GM23338 (cell line): Measurements from ENCODE around the gene DPH6. TPM values are rescaled to one million over a fixed set of nuclear protein-coding genes. Genes with fewer than 3 reads are reported as not detected.

Experiments used
- ATAC-seq: fragments of 200-7000 bp; cut with Tn5 transposase; 3 replicates; pipeline ENCODE4 v1.9.1; 2020
- DNase-seq: peaks from one replicate; pipeline ENCODE4 v3.0.0-alpha.2; 2015; ENCODE audit warnings: low spot score
- H2AFZ ChIP-seq: fragments of 200-600 bp; sonication (generic); 2 replicates; pipeline ENCODE4 v1.8.0; 2016; ENCODE audit warnings: antibody characterized with exemption, mild to moderate bottlenecking, moderate library complexity
- H3F3A ChIP-seq: fragments of 200-600 bp; sonication (generic); replicated peaks from 2 replicates; pipeline ENCODE4 v1.8.0; 2017; ENCODE audit warnings: antibody characterized with exemption, mixed run types, low read depth
- H3K27ac ChIP-seq: fragments of 200-600 bp; sonication (generic); 2 replicates; pipeline ENCODE4 v1.6.1; 2016; ENCODE audit warnings: low read depth
- H3K27me3 ChIP-seq: fragments of 200-600 bp; sonication (generic); 2 replicates; pipeline ENCODE4 v1.8.0; 2016; ENCODE audit warnings: mild to moderate bottlenecking, mixed run types, moderate library complexity; ENCODE audit not compliant: insufficient read depth
- H3K36me3 ChIP-seq: fragments of 200-600 bp; sonication (generic); 2 replicates; pipeline ENCODE4 v1.8.0; 2016; ENCODE audit warnings: mild to moderate bottlenecking; ENCODE audit not compliant: insufficient read depth
- H3K4me1 ChIP-seq: fragments of 200-600 bp; sonication (generic); 2 replicates; pipeline ENCODE4 v1.8.0; 2016; ENCODE audit warnings: mild to moderate bottlenecking, moderate library complexity; ENCODE audit not compliant: insufficient read depth
- H3K4me2 ChIP-seq: fragments of 200-600 bp; sonication (generic); 2 replicates; pipeline ENCODE4 v1.7.1; 2017; ENCODE audit warnings: mixed run types
- H3K4me3 ChIP-seq: fragments of 200-600 bp; sonication (generic); 2 replicates; pipeline ENCODE4 v1.6.1; 2016; ENCODE audit warnings: mixed run types
- H3K79me2 ChIP-seq: fragments of 200-600 bp; sonication (generic); replicated peaks from 2 replicates; pipeline ENCODE4 v1.8.0; 2017; ENCODE audit warnings: mild to moderate bottlenecking; ENCODE audit not compliant: insufficient read depth
- H3K9me2 ChIP-seq: fragments of 200-600 bp; sonication (generic); 2 replicates; pipeline ENCODE4 v1.8.0; 2017; ENCODE audit not compliant: insufficient read depth
- H4K20me1 ChIP-seq: fragments of 200-600 bp; sonication (generic); replicated peaks from 2 replicates; pipeline ENCODE4 v1.8.0; 2017; ENCODE audit warnings: mild to moderate bottlenecking; ENCODE audit not compliant: insufficient read depth
- H3K27ac Mint-ChIP-seq: 2 replicates; pipeline ENCODE4 v1.8.0; 2020; ENCODE audit warnings: inconsistent platforms, mild to moderate bottlenecking, moderate library complexity, mixed read lengths
- H3K27me3 Mint-ChIP-seq: 3 replicates; pipeline ENCODE4 v1.8.0; 2022; ENCODE audit warnings: low read depth, mild to moderate bottlenecking, moderate library complexity, mixed read lengths, inconsistent platforms; ENCODE audit not compliant: insufficient read depth, poor library complexity
- H3K36me3 Mint-ChIP-seq: 3 replicates; pipeline ENCODE4 v1.8.0; 2021; ENCODE audit warnings: low read depth, mild to moderate bottlenecking, inconsistent platforms, moderate library complexity, mixed read lengths
- H3K4me1 Mint-ChIP-seq: 3 replicates; pipeline ENCODE4 v1.8.0; 2020; ENCODE audit warnings: mild to moderate bottlenecking, inconsistent platforms, mixed read lengths
- H3K4me3 Mint-ChIP-seq: 3 replicates; pipeline ENCODE4 v1.8.0; 2021; ENCODE audit warnings: moderate library complexity, mild to moderate bottlenecking, inconsistent platforms, mixed read lengths
- H3K9me3 Mint-ChIP-seq: 3 replicates; pipeline ENCODE4 v1.8.0; 2020; ENCODE audit warnings: moderate library complexity, mild to moderate bottlenecking, inconsistent platforms, mixed read lengths
- EZH2 ChIP-seq: fragments of 200-600 bp; sonication (generic); IDR thresholded peaks from one replicate; pipeline ENCODE4 v1.8.0; 2017; ENCODE audit warnings: antibody characterized with exemption, mild to moderate bottlenecking, low read depth; ENCODE audit not compliant: unreplicated experiment
- EZH2phosphoT487 ChIP-seq: fragments of 200-600 bp; sonication (generic); IDR thresholded peaks from one replicate; pipeline ENCODE4 v1.8.1; 2018; ENCODE audit warnings: antibody characterized with exemption; ENCODE audit not compliant: unreplicated experiment
- JUNB ChIP-seq: IDR thresholded peaks from one replicate; pipeline ENCODE4 v1.6.1; 2016; ENCODE audit warnings: antibody characterized with exemption; ENCODE audit not compliant: unreplicated experiment
- POLR2AphosphoS5 ChIP-seq: IDR thresholded peaks from 2 replicates; pipeline ENCODE4 v1.6.1; 2016; ENCODE audit warnings: antibody characterized with exemption, low read depth
- polyA plus RNA-seq: library from polyadenylated mRNA; unstranded; fragments of >200 nt; fragmentation: Nextera tagmentation; extraction: Ambion mirVana; gene quantifications from 2 replicates; pipeline ENCODE4 v1.2.1, GENCODE V29; 2016
- total RNA-seq: library from RNA; depleted of rRNA; stranded (reverse); fragments of >200 nt; shearing (Covaris generic); gene quantifications from 2 replicates; pipeline ENCODE4 v1.2.3, GENCODE V29; 2014
- TF ChIP-seq, protein P1 (sequence below): fragments of 250-450 bp; sonication (Bioruptor Pico); IDR thresholded peaks from 2 replicates; pipeline ENCODE4 v1.5.0; 2020; ENCODE audit warnings: mild to moderate bottlenecking, moderate library complexity
- TF ChIP-seq, protein P2 (sequence below): IDR thresholded peaks from 2 replicates; pipeline ENCODE4 v1.6.1; 2016; ENCODE audit warnings: antibody characterized with exemption

DPH6 gene
- total and polyA plus RNA-seq, 2 experiments from 2014 or later = 37.9 to 46.9 TPM

- TF ChIP-seq, protein P1, sequence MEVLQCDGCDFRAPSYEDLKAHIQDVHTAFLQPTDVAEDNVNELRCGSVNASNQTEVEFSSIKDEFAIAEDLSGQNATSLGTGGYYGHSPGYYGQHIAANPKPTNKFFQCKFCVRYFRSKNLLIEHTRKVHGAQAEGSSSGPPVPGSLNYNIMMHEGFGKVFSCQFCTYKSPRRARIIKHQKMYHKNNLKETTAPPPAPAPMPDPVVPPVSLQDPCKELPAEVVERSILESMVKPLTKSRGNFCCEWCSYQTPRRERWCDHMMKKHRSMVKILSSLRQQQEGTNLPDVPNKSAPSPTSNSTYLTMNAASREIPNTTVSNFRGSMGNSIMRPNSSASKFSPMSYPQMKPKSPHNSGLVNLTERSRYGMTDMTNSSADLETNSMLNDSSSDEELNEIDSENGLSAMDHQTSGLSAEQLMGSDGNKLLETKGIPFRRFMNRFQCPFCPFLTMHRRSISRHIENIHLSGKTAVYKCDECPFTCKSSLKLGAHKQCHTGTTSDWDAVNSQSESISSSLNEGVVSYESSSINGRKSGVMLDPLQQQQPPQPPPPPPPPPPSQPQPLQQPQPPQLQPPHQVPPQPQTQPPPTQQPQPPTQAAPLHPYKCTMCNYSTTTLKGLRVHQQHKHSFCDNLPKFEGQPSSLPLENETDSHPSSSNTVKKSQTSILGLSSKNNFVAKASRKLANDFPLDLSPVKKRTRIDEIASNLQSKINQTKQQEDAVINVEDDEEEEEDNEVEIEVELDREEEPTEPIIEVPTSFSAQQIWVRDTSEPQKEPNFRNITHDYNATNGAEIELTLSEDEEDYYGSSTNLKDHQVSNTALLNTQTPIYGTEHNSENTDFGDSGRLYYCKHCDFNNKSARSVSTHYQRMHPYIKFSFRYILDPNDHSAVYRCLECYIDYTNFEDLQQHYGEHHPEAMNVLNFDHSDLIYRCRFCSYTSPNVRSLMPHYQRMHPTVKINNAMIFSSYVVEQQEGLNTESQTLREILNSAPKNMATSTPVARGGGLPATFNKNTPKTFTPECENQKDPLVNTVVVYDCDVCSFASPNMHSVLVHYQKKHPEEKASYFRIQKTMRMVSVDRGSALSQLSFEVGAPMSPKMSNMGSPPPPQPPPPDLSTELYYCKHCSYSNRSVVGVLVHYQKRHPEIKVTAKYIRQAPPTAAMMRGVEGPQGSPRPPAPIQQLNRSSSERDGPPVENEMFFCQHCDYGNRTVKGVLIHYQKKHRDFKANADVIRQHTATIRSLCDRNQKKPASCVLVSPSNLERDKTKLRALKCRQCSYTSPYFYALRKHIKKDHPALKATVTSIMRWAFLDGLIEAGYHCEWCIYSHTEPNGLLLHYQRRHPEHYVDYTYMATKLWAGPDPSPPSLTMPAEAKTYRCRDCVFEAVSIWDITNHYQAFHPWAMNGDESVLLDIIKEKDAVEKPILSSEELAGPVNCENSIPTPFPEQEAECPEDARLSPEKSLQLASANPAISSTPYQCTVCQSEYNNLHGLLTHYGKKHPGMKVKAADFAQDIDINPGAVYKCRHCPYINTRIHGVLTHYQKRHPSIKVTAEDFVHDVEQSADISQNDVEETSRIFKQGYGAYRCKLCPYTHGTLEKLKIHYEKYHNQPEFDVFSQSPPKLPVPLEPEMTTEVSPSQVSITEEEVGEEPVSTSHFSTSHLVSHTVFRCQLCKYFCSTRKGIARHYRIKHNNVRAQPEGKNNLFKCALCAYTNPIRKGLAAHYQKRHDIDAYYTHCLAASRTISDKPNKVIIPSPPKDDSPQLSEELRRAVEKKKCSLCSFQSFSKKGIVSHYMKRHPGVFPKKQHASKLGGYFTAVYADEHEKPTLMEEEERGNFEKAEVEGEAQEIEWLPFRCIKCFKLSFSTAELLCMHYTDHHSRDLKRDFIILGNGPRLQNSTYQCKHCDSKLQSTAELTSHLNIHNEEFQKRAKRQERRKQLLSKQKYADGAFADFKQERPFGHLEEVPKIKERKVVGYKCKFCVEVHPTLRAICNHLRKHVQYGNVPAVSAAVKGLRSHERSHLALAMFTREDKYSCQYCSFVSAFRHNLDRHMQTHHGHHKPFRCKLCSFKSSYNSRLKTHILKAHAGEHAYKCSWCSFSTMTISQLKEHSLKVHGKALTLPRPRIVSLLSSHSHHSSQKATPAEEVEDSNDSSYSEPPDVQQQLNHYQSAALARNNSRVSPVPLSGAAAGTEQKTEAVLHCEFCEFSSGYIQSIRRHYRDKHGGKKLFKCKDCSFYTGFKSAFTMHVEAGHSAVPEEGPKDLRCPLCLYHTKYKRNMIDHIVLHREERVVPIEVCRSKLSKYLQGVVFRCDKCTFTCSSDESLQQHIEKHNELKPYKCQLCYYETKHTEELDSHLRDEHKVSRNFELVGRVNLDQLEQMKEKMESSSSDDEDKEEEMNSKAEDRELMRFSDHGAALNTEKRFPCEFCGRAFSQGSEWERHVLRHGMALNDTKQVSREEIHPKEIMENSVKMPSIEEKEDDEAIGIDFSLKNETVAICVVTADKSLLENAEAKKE (CRISPR knock-in tag) = no peak
- TF ChIP-seq, protein P2, sequence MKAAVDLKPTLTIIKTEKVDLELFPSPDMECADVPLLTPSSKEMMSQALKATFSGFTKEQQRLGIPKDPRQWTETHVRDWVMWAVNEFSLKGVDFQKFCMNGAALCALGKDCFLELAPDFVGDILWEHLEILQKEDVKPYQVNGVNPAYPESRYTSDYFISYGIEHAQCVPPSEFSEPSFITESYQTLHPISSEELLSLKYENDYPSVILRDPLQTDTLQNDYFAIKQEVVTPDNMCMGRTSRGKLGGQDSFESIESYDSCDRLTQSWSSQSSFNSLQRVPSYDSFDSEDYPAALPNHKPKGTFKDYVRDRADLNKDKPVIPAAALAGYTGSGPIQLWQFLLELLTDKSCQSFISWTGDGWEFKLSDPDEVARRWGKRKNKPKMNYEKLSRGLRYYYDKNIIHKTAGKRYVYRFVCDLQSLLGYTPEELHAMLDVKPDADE = no peak
Observed at GRCh38 chr15:35397027-35397426, 148.9 kb downstream of the DPH6 start (continued).

GRCh38 chr15:35394416-35394815 lies 151.5 kb downstream of the DPH6 start:
- no peak overlapping the region for H3K4me3 Mint-ChIP-seq
- no peak overlapping the region for H3K27ac ChIP-seq
- peaks cover 32% of the 10 kb centered on the region for H3K36me3 Mint-ChIP-seq
- H3K4me1 Mint-ChIP-seq = no peaks in the 10 kb centered on the region
- no peaks in the 10 kb centered on the region for H4K20me1 ChIP-seq
- H3K36me3 ChIP-seq = no peaks in the 10 kb centered on the region
- no peaks in the 10 kb centered on the region for H3K27me3 ChIP-seq
- no peaks in the 10 kb centered on the region for H3F3A ChIP-seq
- no peak overlapping the region for H2AFZ ChIP-seq
- H3K27ac Mint-ChIP-seq = no peak overlapping the region
- no peaks in the 10 kb centered on the region for H3K79me2 ChIP-seq
- DNase-seq (no peak), ATAC-seq (no peak)
- H3K27me3 Mint-ChIP-seq = no peaks in the 10 kb centered on the region
- H3K9me3 Mint-ChIP-seq = peaks cover 26% of the 10 kb centered on the region
- H3K4me1 ChIP-seq = no peaks in the 10 kb centered on the region
- no peaks in the 10 kb centered on the region for H3K9me2 ChIP-seq
- H3K4me3 ChIP-seq = no peak overlapping the region
- no peak overlapping the region for H3K4me2 ChIP-seq
- TF ChIP-seq, protein P1 (CRISPR knock-in tag) = no peak
- TF ChIP-seq EZH2phosphoT487 (no peak), POLR2AphosphoS5 (no peak), EZH2 (no peak), JUNB (no peak)
- TF ChIP-seq, protein P2 = no peak
